Measurements from ENCODE around the gene F13A1.

DNA sequence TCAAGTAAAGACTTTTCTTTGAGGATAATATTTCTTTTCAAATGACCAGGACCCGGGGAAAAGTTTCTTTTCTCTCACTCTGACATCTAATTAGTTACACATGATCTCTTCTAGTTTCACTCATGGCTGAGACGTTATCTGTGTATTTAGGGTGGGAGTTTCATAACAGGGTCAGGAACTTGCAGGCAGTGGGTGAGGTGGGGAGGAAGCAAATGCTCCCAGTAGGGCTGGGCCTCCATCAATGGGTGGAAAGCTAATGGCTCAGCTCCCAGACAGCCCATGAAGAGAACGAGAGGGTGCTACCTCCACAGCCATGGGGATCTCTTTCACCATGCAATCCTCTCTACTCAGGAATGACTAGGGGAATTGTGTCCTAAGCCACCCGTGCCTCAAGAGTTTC lies 119.3 kb downstream of the F13A1 start:
- no peak for TF ChIP-seq POLR2A (IDR thresholded peaks at IDR 0.05)
- TF ChIP-seq, protein P1, sequence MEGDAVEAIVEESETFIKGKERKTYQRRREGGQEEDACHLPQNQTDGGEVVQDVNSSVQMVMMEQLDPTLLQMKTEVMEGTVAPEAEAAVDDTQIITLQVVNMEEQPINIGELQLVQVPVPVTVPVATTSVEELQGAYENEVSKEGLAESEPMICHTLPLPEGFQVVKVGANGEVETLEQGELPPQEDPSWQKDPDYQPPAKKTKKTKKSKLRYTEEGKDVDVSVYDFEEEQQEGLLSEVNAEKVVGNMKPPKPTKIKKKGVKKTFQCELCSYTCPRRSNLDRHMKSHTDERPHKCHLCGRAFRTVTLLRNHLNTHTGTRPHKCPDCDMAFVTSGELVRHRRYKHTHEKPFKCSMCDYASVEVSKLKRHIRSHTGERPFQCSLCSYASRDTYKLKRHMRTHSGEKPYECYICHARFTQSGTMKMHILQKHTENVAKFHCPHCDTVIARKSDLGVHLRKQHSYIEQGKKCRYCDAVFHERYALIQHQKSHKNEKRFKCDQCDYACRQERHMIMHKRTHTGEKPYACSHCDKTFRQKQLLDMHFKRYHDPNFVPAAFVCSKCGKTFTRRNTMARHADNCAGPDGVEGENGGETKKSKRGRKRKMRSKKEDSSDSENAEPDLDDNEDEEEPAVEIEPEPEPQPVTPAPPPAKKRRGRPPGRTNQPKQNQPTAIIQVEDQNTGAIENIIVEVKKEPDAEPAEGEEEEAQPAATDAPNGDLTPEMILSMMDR (IDR thresholded peaks at IDR 0.05), result no peak

All from gastroesophageal sphincter (tissue), 3 donors.